ENCODE data around the gene IGFBP4.

IGFBP4 gene

GRCh38 chr17:40490289-40490853, 47.1 kb downstream of the IGFBP4 start:
- DNase-seq (ENCODE audit: low read depth, low spot score) = no peak

GRCh38 chr17:40490982-40491381, 47.7 kb downstream of the IGFBP4 start:
- DNase-seq (ENCODE audit: low read depth, low spot score) = no peak

- no peak for DNase-seq (ENCODE audit: low read depth, low spot score)
These were observed 48.2 kb downstream of the IGFBP4 start for GRCh38 chr17:40491486-40491885.

- no peak for DNase-seq (ENCODE audit: low read depth, low spot score)
These were observed 50.4 kb downstream of the IGFBP4 start for GRCh38 chr17:40493697-40494096.

GRCh38 chr17:40495140-40495539, 51.9 kb downstream of the IGFBP4 start:
- DNase-seq (ENCODE audit: low read depth, low spot score) = no peak

- no peak for DNase-seq (ENCODE audit: low read depth, low spot score)
These were observed 52.9 kb downstream of the IGFBP4 start for GRCh38 chr17:40496170-40496569.

- DNase-seq (ENCODE audit: low read depth, low spot score) = no peak
These were observed 53.6 kb downstream of the IGFBP4 start for GRCh38 chr17:40496634-40497420.

- no peak for DNase-seq (ENCODE audit: low read depth, low spot score)
These were observed 54.4 kb downstream of the IGFBP4 start for GRCh38 chr17:40497695-40498094.

GRCh38 chr17:40498281-40499084, 55.2 kb downstream of the IGFBP4 start:
- DNase-seq (ENCODE audit: low read depth, low spot score) = no peak

GRCh38 chr17:40499551-40500189, 56.4 kb downstream of the IGFBP4 start:
- DNase-seq (ENCODE audit: low read depth, low spot score) = no peak

GRCh38 chr17:40500190-40500589, 56.9 kb downstream of the IGFBP4 start:
- DNase-seq (ENCODE audit: low read depth, low spot score) = no peak

- no peak for DNase-seq (ENCODE audit: low read depth, low spot score)
These were observed 57.5 kb downstream of the IGFBP4 start for GRCh38 chr17:40500709-40501108.

GRCh38 chr17:40501499-40501911, 58.3 kb downstream of the IGFBP4 start, which contains the start of gene TNS4:
Gene TNS4, minus strand, starts transcription at chr17:40501623. Its CDS starts 5,198 bp downstream, at chr17:40496425.
- DNase-seq (ENCODE audit: low read depth, low spot score) = no peak

- DNase-seq (ENCODE audit: low read depth, low spot score) = no peak
These were observed 59.5 kb downstream of the IGFBP4 start for GRCh38 chr17:40502716-40503115.

- no peak for DNase-seq (ENCODE audit: low read depth, low spot score)
These were observed 59.9 kb downstream of the IGFBP4 start for GRCh38 chr17:40503154-40503553.

GRCh38 chr17:40506786-40507185, 63.5 kb downstream of the IGFBP4 start:
- no peak for DNase-seq (ENCODE audit: low read depth, low spot score)
